Progenitor cell of endocrine pancreas (in vitro differentiated cells): ENCODE results near the gene FRS2. TPM values are rescaled to one million over a fixed set of nuclear protein-coding genes. Genes with fewer than 3 reads are reported as not detected.

Experiments used
- DNase-seq: peaks from one replicate; pipeline ENCODE4 v3.0.0; 2021; ENCODE audit warnings: low spot score; ENCODE audit not compliant: unreplicated experiment
- H3K27ac Mint-ChIP-seq: 2 replicates; pipeline ENCODE4 v1.8.0; 2021; ENCODE audit warnings: mild to moderate bottlenecking, moderate library complexity, mixed read lengths
- H3K27me3 Mint-ChIP-seq: 2 replicates; pipeline ENCODE4 v1.8.0; 2021; ENCODE audit warnings: mixed read lengths
- H3K36me3 Mint-ChIP-seq: 2 replicates; pipeline ENCODE4 v1.8.0; 2022; ENCODE audit warnings: mixed read lengths; ENCODE audit not compliant: insufficient read depth
- H3K4me1 Mint-ChIP-seq: 2 replicates; pipeline ENCODE4 v1.8.0; 2021; ENCODE audit warnings: low read depth, mixed read lengths
- H3K4me3 Mint-ChIP-seq: 2 replicates; pipeline ENCODE4 v1.8.0; 2021; ENCODE audit warnings: low read depth, mild to moderate bottlenecking, moderate library complexity, mixed read lengths
- H3K9me3 Mint-ChIP-seq: 2 replicates; pipeline ENCODE4 v1.8.0; 2021; ENCODE audit warnings: low read depth, mixed read lengths
- microRNA-seq: library from miRNA; unstranded; fragments of <30 nt; microRNA quantifications from one replicate; pipeline ENCODE4 v1.1.0, GENCODE V29; 2020; ENCODE audit warnings: borderline number of aligned reads; ENCODE audit not compliant: unreplicated experiment
- total RNA-seq: library from RNA; stranded (reverse); gene quantifications from 2 replicates; pipeline ENCODE4 v1.2.1, GENCODE V29; 2021
- TF ChIP-seq, protein P1 (sequence below): fragments of 200-600 bp; sonication (generic); IDR thresholded peaks from one replicate; pipeline ENCODE4 v1.5.0; 2021; ENCODE audit warnings: antibody characterized with exemption, mild to moderate bottlenecking; ENCODE audit not compliant: unreplicated experiment

FRS2 gene
- total RNA-seq, 1 donor from 2014 or later, result 42.6 TPM

DNA sequence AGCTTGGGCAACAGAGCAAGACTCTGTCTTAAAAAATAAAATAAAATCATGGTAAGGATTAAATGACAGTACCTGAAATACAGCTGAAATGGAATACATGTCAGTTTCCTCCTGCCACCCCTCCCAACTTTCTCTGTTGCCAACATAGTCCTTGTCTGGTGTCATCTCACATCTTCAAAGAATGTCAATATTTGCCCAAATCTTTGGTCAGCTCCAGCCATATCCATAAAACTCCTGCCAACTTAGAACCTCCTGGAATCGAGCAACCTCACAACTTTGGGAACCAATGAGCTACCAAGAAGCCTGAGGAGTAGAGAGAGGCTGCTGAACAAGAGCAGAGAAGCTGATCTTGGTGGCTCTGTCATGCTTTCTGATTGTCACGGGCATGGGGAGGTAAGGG is 151.4 kb downstream of the FRS2 start:
- Mint-ChIP-seq H3K4me3 (no peak overlapping the region), H3K36me3 (no peaks in the 10 kb centered on the region), H3K9me3 (no peaks in the 10 kb centered on the region), H3K27ac (no peak overlapping the region), H3K4me1 (no peaks in the 10 kb centered on the region), H3K27me3 (no peaks in the 10 kb centered on the region)
- DNase-seq, result no peak
- TF ChIP-seq, protein P1, sequence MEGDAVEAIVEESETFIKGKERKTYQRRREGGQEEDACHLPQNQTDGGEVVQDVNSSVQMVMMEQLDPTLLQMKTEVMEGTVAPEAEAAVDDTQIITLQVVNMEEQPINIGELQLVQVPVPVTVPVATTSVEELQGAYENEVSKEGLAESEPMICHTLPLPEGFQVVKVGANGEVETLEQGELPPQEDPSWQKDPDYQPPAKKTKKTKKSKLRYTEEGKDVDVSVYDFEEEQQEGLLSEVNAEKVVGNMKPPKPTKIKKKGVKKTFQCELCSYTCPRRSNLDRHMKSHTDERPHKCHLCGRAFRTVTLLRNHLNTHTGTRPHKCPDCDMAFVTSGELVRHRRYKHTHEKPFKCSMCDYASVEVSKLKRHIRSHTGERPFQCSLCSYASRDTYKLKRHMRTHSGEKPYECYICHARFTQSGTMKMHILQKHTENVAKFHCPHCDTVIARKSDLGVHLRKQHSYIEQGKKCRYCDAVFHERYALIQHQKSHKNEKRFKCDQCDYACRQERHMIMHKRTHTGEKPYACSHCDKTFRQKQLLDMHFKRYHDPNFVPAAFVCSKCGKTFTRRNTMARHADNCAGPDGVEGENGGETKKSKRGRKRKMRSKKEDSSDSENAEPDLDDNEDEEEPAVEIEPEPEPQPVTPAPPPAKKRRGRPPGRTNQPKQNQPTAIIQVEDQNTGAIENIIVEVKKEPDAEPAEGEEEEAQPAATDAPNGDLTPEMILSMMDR, result no peak

DNA sequence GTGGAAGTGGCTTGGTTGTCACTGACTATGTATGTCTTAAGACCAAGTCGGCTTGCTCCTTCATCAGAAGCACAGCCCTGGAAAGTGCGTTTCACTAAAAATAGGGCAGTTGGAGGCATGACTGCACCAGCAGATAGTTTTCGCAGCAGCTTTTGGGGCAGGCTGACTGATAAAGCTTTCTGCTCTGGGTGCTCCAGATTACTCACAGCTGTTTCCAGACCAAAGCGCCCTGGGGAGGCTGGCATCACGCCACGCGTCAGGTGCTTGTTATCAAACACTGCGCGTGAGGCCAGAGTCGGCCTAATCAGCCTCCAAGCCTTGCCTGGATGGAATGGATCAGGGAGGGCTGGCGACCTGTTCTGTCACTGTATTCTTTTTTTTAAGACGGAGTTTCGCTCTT is 153.8 kb downstream of the FRS2 start:
- no peak for DNase-seq
- Mint-ChIP-seq H3K27me3 (no peaks in the 10 kb centered on the region), H3K9me3 (no peaks in the 10 kb centered on the region), H3K36me3 (no peaks in the 10 kb centered on the region), H3K4me1 (no peaks in the 10 kb centered on the region), H3K27ac (no peak overlapping the region), H3K4me3 (no peak overlapping the region)
- TF ChIP-seq, protein P1, result no peak

- H3K4me3 Mint-ChIP-seq, result no peak overlapping the region
- no peaks in the 10 kb centered on the region for H3K27me3 Mint-ChIP-seq
- H3K9me3 Mint-ChIP-seq, result no peaks in the 10 kb centered on the region
- no peak for DNase-seq
- H3K36me3 Mint-ChIP-seq, result no peaks in the 10 kb centered on the region
- H3K4me1 Mint-ChIP-seq, result no peaks in the 10 kb centered on the region
- no peak overlapping the region for H3K27ac Mint-ChIP-seq
- TF ChIP-seq, protein P1, result no peak
Observed at GRCh38 chr12:69627501-69627900, 157.3 kb downstream of the FRS2 start.

Small RNA genes lying within 50 kb of the gene (microRNA-seq; reads per million reads assigned to microRNA genes)
- not detected for gene MIR3913-1
- not detected for gene MIR3913-2

Other genes starting within 250 kb of the FRS2 start
- 154 and 156 TPM in 2 replicates for gene CPSF6, start 230.8 kb upstream of the FRS2 start, total RNA-seq
- gene LYZ, start 122.0 kb upstream of the FRS2 start, total RNA-seq, result 8.8 and 11.1 TPM in 2 replicates
- 31.3 and 32.7 TPM in 2 replicates for gene YEATS4, start 110.6 kb upstream of the FRS2 start, total RNA-seq
- 254 and 266 TPM in 2 replicates for gene CCT2, start 115.1 kb downstream of the FRS2 start, total RNA-seq
- not detected in 2 replicates for gene LRRC10, start 140.5 kb downstream of the FRS2 start, total RNA-seq
- not detected in 2 replicates for gene BEST3, start 228.9 kb downstream of the FRS2 start, total RNA-seq